Right atrium auricular region (tissue), 2 donors: ENCODE data around the gene JARID2. TPM values are rescaled to one million over a fixed set of nuclear protein-coding genes. Genes with fewer than 3 reads are reported as not detected.

Experiments
- DNase-seq: peaks from one replicate; pipeline ENCODE4 v3.0.0-alpha.2; 2019; ENCODE audit warnings: low spot score
- H3K27ac ChIP-seq, 2 donors: fragments of 200-600 bp; sonication (generic); 1 replicate in 1 of 2; 2 replicates in 1 of 2; pipeline ENCODE4 v1.5.1; 2016 to 2019
- H3K27me3 ChIP-seq, 2 donors: fragments of 200-600 bp; sonication (generic); one replicate each; pipeline versions ENCODE4 v1.5.1 to v1.6.0; 2017 to 2019
- H3K36me3 ChIP-seq: fragments of 200-600 bp; sonication (generic); one replicate; pipeline ENCODE4 v1.5.1; 2016
- H3K4me1 ChIP-seq, 2 donors: fragments of 200-600 bp; sonication (generic); one replicate each; pipeline versions ENCODE4 v1.5.1 to v1.6.0; 2017 to 2019
- H3K4me3 ChIP-seq, 2 donors: fragments of 200-600 bp; sonication (generic); 1 replicate in 1 of 2; 2 replicates in 1 of 2; pipeline ENCODE4 v1.5.1; 2017 to 2019; ENCODE audit warnings: mild to moderate bottlenecking in 1 of 2, moderate library complexity in 1 of 2
- H3K9me3 ChIP-seq, 2 donors: fragments of 200-600 bp; sonication (generic); one replicate each; pipeline ENCODE4 v1.5.1; 2019
- total RNA-seq, 2 donors: library from RNA; depleted of rRNA; stranded (reverse); fragments of >200 nt; gene quantifications; one replicate each; pipeline ENCODE4 v1.1.0, GENCODE V29; 2016
- TF ChIP-seq, protein P1 (sequence below), 2 donors: fragments of 200-600 bp; sonication (generic); IDR thresholded peaks; one replicate each; pipeline ENCODE4 v1.5.1; 2019; ENCODE audit warnings: antibody characterized with exemption in 2 of 2

Gene JARID2
- total RNA-seq, 2 donors from 2014 or later: 6.5 to 6.7 TPM

DNA sequence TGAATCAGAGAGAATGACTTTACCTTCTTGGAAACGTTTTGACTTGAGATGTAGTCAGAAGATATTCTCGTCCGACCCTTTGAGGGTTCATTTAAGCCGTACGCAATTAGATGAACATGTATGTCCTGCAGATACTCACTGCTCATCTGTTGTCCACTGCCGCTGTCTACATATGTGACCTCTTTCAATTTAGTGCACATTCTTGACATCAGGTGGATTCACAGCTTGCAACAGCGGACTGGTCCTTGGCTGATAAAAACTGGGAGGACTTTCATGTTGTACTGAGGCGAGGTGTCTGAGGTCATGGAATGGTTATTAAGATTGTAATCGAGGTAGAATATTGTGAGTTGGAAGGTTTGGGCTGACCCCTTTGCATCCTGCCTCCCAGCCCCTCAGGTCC, 194.2 kb downstream of the JARID2 start:
- no peak for DNase-seq
- H3K27ac ChIP-seq: no peak overlapping the region
- H3K36me3 ChIP-seq: no peaks in the 10 kb centered on the region
- peaks cover 0 to 44% of the 10 kb centered on the region in 2 donors for H3K4me1 ChIP-seq
- H3K4me3 ChIP-seq: no peak overlapping the region
- peaks cover 0 to 3% of the 10 kb centered on the region in 2 donors for H3K9me3 ChIP-seq
- no peaks in the 10 kb centered on the region for H3K27me3 ChIP-seq
- TF ChIP-seq, protein P1, sequence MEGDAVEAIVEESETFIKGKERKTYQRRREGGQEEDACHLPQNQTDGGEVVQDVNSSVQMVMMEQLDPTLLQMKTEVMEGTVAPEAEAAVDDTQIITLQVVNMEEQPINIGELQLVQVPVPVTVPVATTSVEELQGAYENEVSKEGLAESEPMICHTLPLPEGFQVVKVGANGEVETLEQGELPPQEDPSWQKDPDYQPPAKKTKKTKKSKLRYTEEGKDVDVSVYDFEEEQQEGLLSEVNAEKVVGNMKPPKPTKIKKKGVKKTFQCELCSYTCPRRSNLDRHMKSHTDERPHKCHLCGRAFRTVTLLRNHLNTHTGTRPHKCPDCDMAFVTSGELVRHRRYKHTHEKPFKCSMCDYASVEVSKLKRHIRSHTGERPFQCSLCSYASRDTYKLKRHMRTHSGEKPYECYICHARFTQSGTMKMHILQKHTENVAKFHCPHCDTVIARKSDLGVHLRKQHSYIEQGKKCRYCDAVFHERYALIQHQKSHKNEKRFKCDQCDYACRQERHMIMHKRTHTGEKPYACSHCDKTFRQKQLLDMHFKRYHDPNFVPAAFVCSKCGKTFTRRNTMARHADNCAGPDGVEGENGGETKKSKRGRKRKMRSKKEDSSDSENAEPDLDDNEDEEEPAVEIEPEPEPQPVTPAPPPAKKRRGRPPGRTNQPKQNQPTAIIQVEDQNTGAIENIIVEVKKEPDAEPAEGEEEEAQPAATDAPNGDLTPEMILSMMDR (IDR thresholded peaks at IDR 0.05): no peak

- Histone ChIP-seq H3K27me3 (no peaks in the 10 kb centered on the region), H3K4me1 (peaks cover 0 to 50% of the 10 kb centered on the region in 2 donors), H3K9me3 (no peaks in the 10 kb centered on the region), H3K36me3 (no peaks in the 10 kb centered on the region), H3K4me3 (no peak overlapping the region), H3K27ac (no peak overlapping the region)
- DNase-seq: no peak
- TF ChIP-seq, protein P1 (IDR thresholded peaks at IDR 0.05): peak; percentile 55 to 87
These were observed 195.5 kb downstream of the JARID2 start for GRCh38 chr6:15441215-15441868.

DNA sequence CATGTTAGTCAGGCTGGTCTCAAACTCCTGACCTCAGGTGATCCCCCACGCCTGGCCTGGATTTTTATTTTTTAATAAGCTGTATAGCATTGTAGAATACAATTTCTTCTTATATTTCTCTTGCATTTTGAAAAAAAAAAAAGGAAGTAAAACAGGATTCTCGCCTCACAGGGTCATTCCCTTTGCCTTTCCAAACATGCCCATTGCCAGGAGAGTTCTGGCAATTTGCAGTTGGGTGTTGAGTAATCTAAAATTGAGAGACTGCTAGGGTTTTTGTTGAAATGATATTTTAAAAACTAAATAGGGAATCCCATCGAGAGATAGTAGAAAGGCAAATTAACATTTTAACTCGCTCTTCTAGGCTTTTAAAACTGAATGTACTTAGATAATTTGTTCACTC, 196.1 kb downstream of the JARID2 start:
- no peak for DNase-seq
- Histone ChIP-seq H3K4me1 (peaks cover 0 to 50% of the 10 kb centered on the region in 2 donors), H3K4me3 (no peak overlapping the region), H3K9me3 (no peaks in the 10 kb centered on the region), H3K36me3 (no peaks in the 10 kb centered on the region), H3K27me3 (no peaks in the 10 kb centered on the region), H3K27ac (peak overlapping the region in 1 of 2 donors; percentile 6)
- TF ChIP-seq, protein P1 (IDR thresholded peaks at IDR 0.05): no peak

GRCh38 chr6:15442467-15442866, 196.6 kb downstream of the JARID2 start:
- H3K4me3 ChIP-seq: no peak overlapping the region
- no peak for DNase-seq
- H3K27ac ChIP-seq: peak overlapping the region in 1 of 2 donors; percentile 6
- H3K9me3 ChIP-seq: no peaks in the 10 kb centered on the region
- TF ChIP-seq, protein P1 (IDR thresholded peaks at IDR 0.05): no peak
- no peaks in the 10 kb centered on the region for H3K27me3 ChIP-seq
- peaks cover 0 to 50% of the 10 kb centered on the region in 2 donors for H3K4me1 ChIP-seq
- H3K36me3 ChIP-seq: no peaks in the 10 kb centered on the region

- H3K4me3 ChIP-seq: no peak overlapping the region
- H3K4me1 ChIP-seq: peaks cover 0 to 50% of the 10 kb centered on the region in 2 donors
- TF ChIP-seq, protein P1 (IDR thresholded peaks at IDR 0.05): no peak
- no peaks in the 10 kb centered on the region for H3K36me3 ChIP-seq
- DNase-seq: no peak
- no peaks in the 10 kb centered on the region for H3K27me3 ChIP-seq
- H3K27ac ChIP-seq: peak overlapping the region in 1 of 2 donors; percentile 9
- H3K9me3 ChIP-seq: no peaks in the 10 kb centered on the region
These were observed 197.4 kb downstream of the JARID2 start for GRCh38 chr6:15443119-15443830.
